PC-3 (cell line): ENCODE data around the gene BTBD16. TPM values are rescaled to one million over a fixed set of nuclear protein-coding genes. Genes with fewer than 3 reads are reported as not detected.
A peak's percentile ranks its signal among the peaks of the same experiment; 100 is the strongest.

ENCODE experiments used
- ATAC-seq: fragments of 200-7000 bp; cut with Tn5 transposase; 2 replicates; pipeline ENCODE4 v1.9.1; 2020; ENCODE audit warnings: mild to moderate bottlenecking, moderate library complexity
- BruUV-seq: library from RNA; stranded (reverse); fragments of 400-500 nt; replicated peaks from 2 replicates; lab custom pipeline; 2021; lab: Mats Ljungman, UMichigan
- CTCF ChIA-PET: fragments of 300-600 bp; sonication (Branson Sonifier 250); formaldehyde crosslinking; loops from one replicate; lab custom pipeline; 2022; ENCODE audit warnings: antibody characterized with exemption; lab: Charles Lee
- POLR2A ChIA-PET: fragments of 300-600 bp; sonication (Branson Sonifier 250); formaldehyde crosslinking; loops from one replicate; lab custom pipeline; 2022; ENCODE audit warnings: antibody characterized with exemption; ENCODE audit not compliant: unreplicated experiment; lab: Charles Lee
- DNase-seq: peaks from one replicate; pipeline ENCODE4 v3.0.0-alpha.2; 2015
- H2AFZ ChIP-seq: fragments of 300-600 bp; sonication (generic); 2 replicates; pipeline ENCODE4 v1.6.0; 2016; ENCODE audit warnings: antibody characterized with exemption, low read length
- H3F3A ChIP-seq: fragments of 300-600 bp; sonication (generic); one replicate; pipeline ENCODE4 v1.6.0; 2017; ENCODE audit warnings: antibody characterized with exemption, low read length, control low read depth, mild to moderate bottlenecking; ENCODE audit not compliant: unreplicated experiment
- H3K27ac ChIP-seq: fragments of 300-600 bp; sonication (generic); 2 replicates; pipeline ENCODE4 v1.5.1; 2016; ENCODE audit warnings: mild to moderate bottlenecking, low read length
- H3K27me3 ChIP-seq: fragments of 300-600 bp; sonication (generic); 2 replicates; pipeline ENCODE4 v1.6.1; 2016; ENCODE audit warnings: low read length, mixed read lengths
- H3K36me3 ChIP-seq: fragments of 300-600 bp; sonication (generic); 2 replicates; pipeline ENCODE4 v1.6.1; 2016; ENCODE audit warnings: low read depth, mixed run types, low read length, mixed read lengths
- H3K4me1 ChIP-seq: fragments of 300-600 bp; sonication (generic); 2 replicates; pipeline ENCODE4 v1.5.1; 2016; ENCODE audit warnings: low read length; ENCODE audit not compliant: insufficient read depth
- H3K4me2 ChIP-seq: fragments of 300-600 bp; sonication (generic); 2 replicates; pipeline ENCODE4 v1.6.0; 2016; ENCODE audit warnings: low read length
- H3K4me3 ChIP-seq: fragments of 300-600 bp; sonication (generic); 2 replicates; pipeline ENCODE4 v1.5.1; 2016; ENCODE audit warnings: mild to moderate bottlenecking, low read length, mixed read lengths
- H3K79me2 ChIP-seq: fragments of 300-600 bp; sonication (generic); 2 replicates; pipeline ENCODE4 v1.6.1; 2017; ENCODE audit warnings: low read length, mixed read lengths
- H3K9ac ChIP-seq: fragments of 300-600 bp; sonication (generic); 2 replicates; pipeline ENCODE4 v1.6.0; 2016; ENCODE audit warnings: mild to moderate bottlenecking, low read length
- H3K9me2 ChIP-seq: fragments of 300-600 bp; sonication (generic); replicated peaks from 2 replicates; pipeline ENCODE4 v1.6.1; 2016; ENCODE audit warnings: mixed run types, low read length, mixed read lengths
- H3K9me3 ChIP-seq: fragments of 300-600 bp; sonication (generic); 2 replicates; pipeline ENCODE4 v1.6.1; 2016; ENCODE audit warnings: low read length, mixed read lengths
- H4K20me1 ChIP-seq: fragments of 300-600 bp; sonication (generic); 2 replicates; pipeline ENCODE4 v1.6.1; 2016; ENCODE audit warnings: low read length, mixed read lengths
- EZH2 ChIP-seq: fragments of 300-600 bp; sonication (generic); IDR thresholded peaks from one replicate; pipeline ENCODE4 v1.6.1; 2017; ENCODE audit warnings: antibody characterized with exemption, mild to moderate bottlenecking, low read length; ENCODE audit not compliant: unreplicated experiment
- EZH2phosphoT487 ChIP-seq: fragments of 300-600 bp; sonication (generic); IDR thresholded peaks from 2 replicates; pipeline ENCODE4 v1.6.1; 2018; ENCODE audit warnings: mild to moderate bottlenecking, antibody characterized with exemption, low read length, borderline replicate concordance
- intact Hi-C: fragments of 100-400 bp; cut with micrococcal nuclease; formaldehyde crosslinking; loops from 2 replicates; pipeline ENCODE4 v1.9.0; 2023
- total RNA-seq: library from RNA; depleted of rRNA; stranded (reverse); fragments of >200 nt; gene quantifications from 2 replicates; pipeline ENCODE4 v1.2.3, GENCODE V29; 2014
- TF ChIP-seq, protein P1 (sequence below): fragments of 300-600 bp; sonication (generic); conservative IDR thresholded peaks from 2 replicates; pipeline ENCODE4 v1.5.1; 2017; ENCODE audit warnings: antibody characterized with exemption, low read depth, mild to moderate bottlenecking, low read length

The BTBD16 gene
- total RNA-seq, 1 experiment from 2014 or later = not detected

DNA sequence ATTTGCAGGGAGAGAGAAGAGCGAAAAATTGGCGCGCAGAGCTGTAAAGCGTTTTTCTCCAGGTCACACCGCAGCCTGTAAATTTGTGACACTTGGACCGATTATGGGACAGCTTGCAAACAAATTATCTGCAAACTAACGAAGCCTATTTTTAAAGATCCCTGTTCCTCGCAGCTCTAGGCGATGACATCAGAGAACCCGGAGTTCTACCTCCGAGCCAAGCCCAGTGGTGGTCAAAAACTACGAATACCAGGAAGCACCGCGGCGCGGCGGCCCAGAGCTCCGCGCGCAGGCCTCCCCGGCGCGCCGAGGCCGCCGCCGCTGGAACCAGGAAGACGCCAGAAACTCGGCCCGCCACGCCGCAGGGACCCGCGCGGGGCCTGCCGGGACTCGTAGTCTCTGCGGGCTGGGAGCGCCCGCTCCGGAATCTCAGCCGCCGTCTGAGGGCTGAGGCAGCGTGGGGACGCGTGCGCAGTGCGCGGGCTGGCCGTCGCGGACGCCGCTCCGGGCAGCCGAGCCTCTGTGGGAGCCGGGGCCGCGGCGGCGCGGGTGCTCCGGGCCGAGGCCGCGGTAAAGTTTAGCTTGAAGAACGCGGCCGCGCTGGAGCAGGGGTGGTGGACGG is 103.3 kb downstream of the BTBD16 start, which contains the start of gene PLEKHA1:
Gene PLEKHA1, plus strand, starts transcription at position 472 of the 622 bp plus-strand sequence. CDS start 18,493 bp downstream, outside the sequence.
- H3K27ac ChIP-seq = peak within 1 kb of the TSS; percentile 16; the same call in 1 of the 2 replicates
- peak within 1 kb of the TSS; percentile 71 for H3K9ac ChIP-seq
- no peaks in the 10 kb centered on the region for H4K20me1 ChIP-seq
- intact Hi-C loops = loop anchor here (2.0 kb wide), 1 partner anchor 32 kb away; no protein-coding TSS in a partner anchor
- ChIA-PET CTCF (interaction anchor here (1.3 to 1.7 kb wide), 2 partner anchors 32 to 66 kb away, joined by 4 to 11 read pairs; no protein-coding TSS in a partner anchor), POLR2A (interaction anchor here (0.6 to 0.7 kb wide), 4 partner anchors 48 to 680 kb away, joined by 3 to 5 read pairs (median 3); partner anchors contain the start of gene ARMS2)
- BruUV-seq = no TSS peak
- H3K79me2 ChIP-seq = peaks cover 27% of the 10 kb centered on the region
- peak within 1 kb of the TSS; percentile 96 for H3K4me2 ChIP-seq
- DNase-seq (peak; percentile 93), ATAC-seq (peak; percentile 91)
- no peaks in the 10 kb centered on the region for H3K9me3 ChIP-seq
- peaks cover 4% of the 10 kb centered on the region for H3F3A ChIP-seq
- H3K27me3 ChIP-seq = no peaks in the 10 kb centered on the region
- no peaks in the 10 kb centered on the region for H3K36me3 ChIP-seq
- peak within 1 kb of the TSS; percentile 98 for H2AFZ ChIP-seq
- peaks cover 16% of the 10 kb centered on the region; the same call in 1 of the 2 replicates for H3K4me1 ChIP-seq
- TF ChIP-seq EZH2 (no peak), EZH2phosphoT487 (no peak)
- TF ChIP-seq, protein P1, sequence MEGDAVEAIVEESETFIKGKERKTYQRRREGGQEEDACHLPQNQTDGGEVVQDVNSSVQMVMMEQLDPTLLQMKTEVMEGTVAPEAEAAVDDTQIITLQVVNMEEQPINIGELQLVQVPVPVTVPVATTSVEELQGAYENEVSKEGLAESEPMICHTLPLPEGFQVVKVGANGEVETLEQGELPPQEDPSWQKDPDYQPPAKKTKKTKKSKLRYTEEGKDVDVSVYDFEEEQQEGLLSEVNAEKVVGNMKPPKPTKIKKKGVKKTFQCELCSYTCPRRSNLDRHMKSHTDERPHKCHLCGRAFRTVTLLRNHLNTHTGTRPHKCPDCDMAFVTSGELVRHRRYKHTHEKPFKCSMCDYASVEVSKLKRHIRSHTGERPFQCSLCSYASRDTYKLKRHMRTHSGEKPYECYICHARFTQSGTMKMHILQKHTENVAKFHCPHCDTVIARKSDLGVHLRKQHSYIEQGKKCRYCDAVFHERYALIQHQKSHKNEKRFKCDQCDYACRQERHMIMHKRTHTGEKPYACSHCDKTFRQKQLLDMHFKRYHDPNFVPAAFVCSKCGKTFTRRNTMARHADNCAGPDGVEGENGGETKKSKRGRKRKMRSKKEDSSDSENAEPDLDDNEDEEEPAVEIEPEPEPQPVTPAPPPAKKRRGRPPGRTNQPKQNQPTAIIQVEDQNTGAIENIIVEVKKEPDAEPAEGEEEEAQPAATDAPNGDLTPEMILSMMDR = no peak
- peak within 1 kb of the TSS; percentile 95 for H3K4me3 ChIP-seq
- H3K9me2 ChIP-seq = no peaks in the 10 kb centered on the region

DNA sequence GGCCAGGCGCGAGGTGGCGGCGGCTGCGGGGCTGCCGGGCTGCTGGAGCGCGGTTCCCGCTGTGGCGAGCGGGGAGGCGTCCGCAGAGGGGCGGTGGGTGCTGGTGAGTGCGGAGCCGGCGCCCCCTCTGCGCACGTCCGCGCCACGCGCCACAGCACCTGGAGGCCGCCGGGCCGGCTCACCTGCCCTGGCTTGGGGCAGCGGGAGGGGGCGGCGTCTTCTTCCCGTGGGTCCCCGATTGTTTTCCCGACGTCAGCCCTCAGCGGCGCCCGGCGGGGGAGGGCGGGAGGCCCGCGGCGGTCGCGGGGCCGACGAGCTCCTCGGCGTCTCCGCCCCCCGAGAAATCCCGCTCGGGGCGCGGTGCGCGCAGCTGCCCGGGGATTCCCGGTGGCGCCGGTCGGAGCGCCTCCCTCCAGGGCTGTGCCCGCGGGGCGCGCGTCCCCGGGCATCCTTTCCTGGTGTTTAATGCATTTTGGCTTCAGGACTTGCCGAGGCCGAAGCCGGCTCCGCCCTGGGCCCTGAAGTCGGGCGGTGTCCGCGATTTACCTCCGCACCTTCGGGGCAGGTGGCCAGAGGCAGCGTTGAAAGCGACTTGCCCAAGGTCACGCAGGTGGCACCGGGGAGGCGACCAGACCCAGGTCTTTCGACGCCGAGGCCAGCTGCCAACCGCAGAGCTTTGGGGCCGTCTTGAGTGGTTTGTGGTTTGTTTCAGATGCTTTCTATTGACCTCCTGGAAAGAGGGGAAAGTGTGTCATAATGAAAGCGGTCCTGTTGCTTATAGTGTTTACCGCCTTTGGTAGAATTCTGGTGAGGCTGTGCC is 104.0 kb downstream of the BTBD16 start:
- ATAC-seq = peak; percentile 30
- Histone ChIP-seq H3F3A (peaks cover 4% of the 10 kb centered on the region), H3K9me2 (no peaks in the 10 kb centered on the region), H4K20me1 (no peaks in the 10 kb centered on the region), H3K4me2 (peak overlapping the region; percentile 96), H3K36me3 (no peaks in the 10 kb centered on the region), H3K27me3 (no peaks in the 10 kb centered on the region), H3K9ac (peak overlapping the region; percentile 71), H3K9me3 (no peaks in the 10 kb centered on the region), H2AFZ (peak overlapping the region; percentile 95), H3K4me1 (peaks cover 16% of the 10 kb centered on the region; the same call in 1 of the 2 replicates), H3K4me3 (peak overlapping the region; percentile 95), H3K27ac (peak overlapping the region; percentile 16; the same call in 1 of the 2 replicates), H3K79me2 (peaks cover 27% of the 10 kb centered on the region)
- DNase-seq = peak; percentile 41
- CTCF ChIA-PET = interaction anchor here (1.3 to 1.7 kb wide), 2 partner anchors 32 to 67 kb away, joined by 4 to 11 read pairs; no protein-coding TSS in a partner anchor
- TF ChIP-seq EZH2phosphoT487 (no peak), EZH2 (no peak)
- TF ChIP-seq, protein P1 = no peak
- intact Hi-C loops = loop anchor here (2.0 kb wide), 1 partner anchor 32 kb away; no protein-coding TSS in a partner anchor
- POLR2A ChIA-PET = interaction anchor here (0.6 to 0.7 kb wide), 3 partner anchors 151 to 322 kb away, joined by 3 to 4 read pairs (median 3); no protein-coding TSS in a partner anchor
- no TSS peak for BruUV-seq
